HG03520 (cell line): ENCODE data around the gene MRO.

ENCODE experiments used
- ATAC-seq: cut with Tn5 transposase; IDR thresholded peaks from one replicate; pipeline ENCODE4 v1.9.1; 2021; ENCODE audit warnings: mild to moderate bottlenecking, moderate library complexity; ENCODE audit not compliant: unreplicated experiment

MRO gene

DNA sequence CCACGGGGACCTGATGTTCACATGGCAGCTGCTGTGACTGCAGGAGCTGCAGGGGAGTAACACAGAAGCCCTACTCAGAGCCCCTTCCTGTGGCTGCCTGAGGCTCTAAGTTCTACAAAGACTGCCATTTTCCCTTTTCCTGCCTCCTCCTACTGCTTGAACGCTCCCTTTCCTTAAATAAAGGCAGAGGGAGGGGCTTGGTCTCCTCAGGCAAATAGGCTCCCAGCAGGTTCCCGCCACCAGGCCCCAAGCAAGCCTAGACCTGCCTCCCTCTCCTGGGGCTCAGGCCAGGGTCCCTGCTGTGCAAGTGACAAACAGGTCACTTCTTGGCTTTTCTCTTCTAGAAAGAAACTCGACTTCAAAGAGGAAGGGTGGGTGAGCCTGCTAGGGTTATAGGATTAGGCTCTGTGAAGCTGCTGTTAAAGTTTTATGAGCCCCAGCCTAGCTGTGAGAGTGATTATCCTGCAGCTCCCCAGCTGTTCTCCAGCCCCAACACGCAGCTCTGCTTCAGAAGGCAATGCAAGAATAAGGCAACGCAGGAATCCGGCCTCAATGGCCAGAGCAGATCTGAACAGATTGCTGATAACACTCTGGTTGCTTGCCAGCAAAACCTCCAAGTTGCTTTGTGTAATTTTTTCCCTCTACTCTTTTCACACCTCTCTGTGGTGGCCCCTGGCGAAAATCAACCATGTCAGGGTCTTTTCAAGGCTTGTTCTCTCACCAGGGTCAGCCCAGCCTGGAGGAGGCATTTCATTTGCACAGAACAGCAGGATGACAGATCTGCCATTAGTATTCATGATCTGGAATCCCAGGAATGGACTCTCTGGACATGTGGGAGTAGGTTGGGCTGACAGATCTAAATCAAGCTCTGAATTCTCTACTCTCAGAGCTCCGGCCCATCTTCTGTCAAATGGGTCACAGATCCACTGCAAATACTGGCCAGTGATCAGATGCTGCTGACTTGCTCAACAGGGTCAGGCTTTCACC, 71.3 kb downstream of the MRO start:
- no peak for ATAC-seq

DNA sequence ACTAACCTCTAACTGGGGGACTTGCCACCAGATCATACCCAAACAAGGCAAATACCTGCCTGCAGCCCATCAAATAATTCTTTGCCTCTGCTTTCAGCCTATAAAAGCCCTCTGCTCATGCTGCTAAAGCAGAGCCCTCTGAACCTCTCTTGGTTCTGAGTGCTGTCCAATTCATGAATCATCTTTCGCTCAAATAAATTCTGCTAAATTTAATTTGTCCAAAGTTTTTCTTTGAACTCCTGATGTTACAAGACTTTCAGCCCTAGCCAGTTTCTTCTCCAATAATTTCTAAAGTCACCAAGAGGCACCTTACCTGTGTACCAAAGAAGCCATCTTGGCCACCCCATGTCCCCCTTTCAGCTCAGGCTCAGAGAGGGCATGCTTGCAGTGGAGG, 72.0 kb downstream of the MRO start:
- no peak for ATAC-seq

GRCh38 chr18:50745945-50746344, 73.9 kb downstream of the MRO start:
- no peak for ATAC-seq
